Upper lobe of left lung (tissue), 4 donors: ENCODE data around the gene LRRC61.

Source experiments
- EP300 ChIP-seq, 4 donors: sonication (generic); formaldehyde crosslinking; IDR thresholded peaks; one replicate each; pipeline ENCODE4 v1.5.1; 2017; ENCODE audit warnings: antibody characterized with exemption in 4 of 4, control low read depth in 2 of 4
- POLR2AphosphoS5 ChIP-seq, 2 donors: sonication (generic); formaldehyde crosslinking; IDR thresholded peaks; one replicate each; pipeline ENCODE4 v1.5.1; 2017; ENCODE audit warnings: antibody characterized with exemption in 2 of 2
- TF ChIP-seq, protein P1 (sequence below), 6 experiments: fragments of 450-650 bp in 4 of 6; fragments of 200-600 bp in 2 of 6; sonication (generic) in 2 of 6; IDR thresholded peaks; one replicate each; pipeline ENCODE4 v1.5.1; 2016 to 2019; ENCODE audit warnings: antibody characterized with exemption in 6 of 6

DNA sequence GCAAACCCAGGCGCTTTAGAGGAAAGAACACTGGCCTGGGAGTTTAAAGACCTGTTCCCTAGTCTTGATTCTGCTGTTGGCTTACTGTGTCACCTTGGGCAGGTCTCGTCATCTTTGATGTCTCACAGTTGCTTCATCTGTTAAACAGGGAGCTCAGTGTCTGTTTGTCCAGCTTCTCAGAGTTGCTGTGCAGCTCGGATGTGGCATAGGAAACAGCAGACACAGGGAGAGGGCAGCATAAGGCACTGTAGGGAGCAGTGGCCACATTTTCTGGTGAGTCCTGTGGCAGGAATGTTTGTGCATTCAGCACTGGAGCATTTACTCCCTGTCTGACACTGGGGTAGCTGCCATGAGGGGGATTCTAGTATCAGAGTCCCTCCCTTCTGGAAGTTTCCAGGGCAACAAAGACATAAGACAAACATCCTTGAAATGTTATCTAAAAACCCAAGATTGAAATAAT lies 47.5 kb downstream of the LRRC61 start:
- TF ChIP-seq, protein P1, sequence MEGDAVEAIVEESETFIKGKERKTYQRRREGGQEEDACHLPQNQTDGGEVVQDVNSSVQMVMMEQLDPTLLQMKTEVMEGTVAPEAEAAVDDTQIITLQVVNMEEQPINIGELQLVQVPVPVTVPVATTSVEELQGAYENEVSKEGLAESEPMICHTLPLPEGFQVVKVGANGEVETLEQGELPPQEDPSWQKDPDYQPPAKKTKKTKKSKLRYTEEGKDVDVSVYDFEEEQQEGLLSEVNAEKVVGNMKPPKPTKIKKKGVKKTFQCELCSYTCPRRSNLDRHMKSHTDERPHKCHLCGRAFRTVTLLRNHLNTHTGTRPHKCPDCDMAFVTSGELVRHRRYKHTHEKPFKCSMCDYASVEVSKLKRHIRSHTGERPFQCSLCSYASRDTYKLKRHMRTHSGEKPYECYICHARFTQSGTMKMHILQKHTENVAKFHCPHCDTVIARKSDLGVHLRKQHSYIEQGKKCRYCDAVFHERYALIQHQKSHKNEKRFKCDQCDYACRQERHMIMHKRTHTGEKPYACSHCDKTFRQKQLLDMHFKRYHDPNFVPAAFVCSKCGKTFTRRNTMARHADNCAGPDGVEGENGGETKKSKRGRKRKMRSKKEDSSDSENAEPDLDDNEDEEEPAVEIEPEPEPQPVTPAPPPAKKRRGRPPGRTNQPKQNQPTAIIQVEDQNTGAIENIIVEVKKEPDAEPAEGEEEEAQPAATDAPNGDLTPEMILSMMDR (IDR thresholded peaks at IDR 0.05): no peak
- no peak for TF ChIP-seq EP300 (IDR thresholded peaks at IDR 0.05)
- TF ChIP-seq POLR2AphosphoS5 (IDR thresholded peaks at IDR 0.05): no peak
